Body of pancreas (tissue), 4 donors: ENCODE results near the gene BTBD10.

Experiments
- CTCF ChIP-seq, 7 experiments: fragments of 450-650 bp in 4 of 7; fragments of 200-600 bp in 3 of 7; sonication (generic) in 3 of 7; IDR thresholded peaks; one replicate each; pipeline ENCODE4 v1.5.1; 2016 to 2019; ENCODE audit warnings: antibody characterized with exemption in 7 of 7
- POLR2A ChIP-seq, 3 donors: fragments of 450-650 bp; IDR thresholded peaks; one replicate each; pipeline ENCODE4 v1.6.1; 2016; ENCODE audit warnings: antibody characterized with exemption in 3 of 3, mild to moderate bottlenecking in 2 of 3

DNA sequence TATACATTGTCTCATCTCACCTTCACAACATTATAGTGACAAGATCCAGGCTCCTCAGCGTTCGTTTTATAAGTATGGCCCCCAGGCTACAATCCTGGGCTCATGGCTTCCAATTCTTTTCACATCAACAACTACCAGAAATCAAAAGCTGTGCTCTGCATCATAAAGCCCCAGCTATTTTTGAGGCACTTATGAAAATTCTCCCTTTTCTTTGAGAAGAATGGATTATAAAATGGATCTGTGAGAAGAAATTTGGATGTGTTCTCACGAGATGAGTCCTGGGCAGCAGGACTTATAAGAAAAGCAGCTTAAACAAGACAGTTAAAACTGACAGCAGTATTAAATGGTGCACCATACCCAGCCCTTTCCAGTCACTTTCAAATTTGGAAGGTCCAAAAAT, 80.3 kb downstream of the BTBD10 start:
- TF ChIP-seq CTCF (IDR thresholded peaks at IDR 0.05) (no peak), POLR2A (IDR thresholded peaks at IDR 0.05) (no peak)
